ENCODE results near the gene ID3.

- TF ChIP-seq, protein P1, sequence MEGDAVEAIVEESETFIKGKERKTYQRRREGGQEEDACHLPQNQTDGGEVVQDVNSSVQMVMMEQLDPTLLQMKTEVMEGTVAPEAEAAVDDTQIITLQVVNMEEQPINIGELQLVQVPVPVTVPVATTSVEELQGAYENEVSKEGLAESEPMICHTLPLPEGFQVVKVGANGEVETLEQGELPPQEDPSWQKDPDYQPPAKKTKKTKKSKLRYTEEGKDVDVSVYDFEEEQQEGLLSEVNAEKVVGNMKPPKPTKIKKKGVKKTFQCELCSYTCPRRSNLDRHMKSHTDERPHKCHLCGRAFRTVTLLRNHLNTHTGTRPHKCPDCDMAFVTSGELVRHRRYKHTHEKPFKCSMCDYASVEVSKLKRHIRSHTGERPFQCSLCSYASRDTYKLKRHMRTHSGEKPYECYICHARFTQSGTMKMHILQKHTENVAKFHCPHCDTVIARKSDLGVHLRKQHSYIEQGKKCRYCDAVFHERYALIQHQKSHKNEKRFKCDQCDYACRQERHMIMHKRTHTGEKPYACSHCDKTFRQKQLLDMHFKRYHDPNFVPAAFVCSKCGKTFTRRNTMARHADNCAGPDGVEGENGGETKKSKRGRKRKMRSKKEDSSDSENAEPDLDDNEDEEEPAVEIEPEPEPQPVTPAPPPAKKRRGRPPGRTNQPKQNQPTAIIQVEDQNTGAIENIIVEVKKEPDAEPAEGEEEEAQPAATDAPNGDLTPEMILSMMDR (IDR thresholded peaks at IDR 0.05) = no peak
- TF ChIP-seq POLR2AphosphoS5 (IDR thresholded peaks at IDR 0.05; ENCODE audit: low read depth, low read length) (no peak), REST (IDR thresholded peaks at IDR 0.05; ENCODE audit: insufficient read depth in 1 of 2, low read depth in 2 of 2, low read length in 1 of 2) (no peak), SIN3A (IDR thresholded peaks at IDR 0.05; ENCODE audit: borderline replicate concordance, insufficient read depth, low read depth, low read length) (no peak), TCF7L2 (IDR thresholded peaks at IDR 0.05; ENCODE audit: low read depth, low read length) (no peak)
These were observed 12.3 kb downstream of the ID3 start for GRCh38 chr1:23546897-23547584.

All from Panc1 (cell line).